HG03064 (cell line): ENCODE measurements around the gene SLC8A2.
"Not testable (repeated sequence)": the region's sequence is repeated elsewhere in the genome, so short reads cannot be mapped to it uniquely, and the experiment has no call there.

Source experiments
- ATAC-seq: cut with Tn5 transposase; IDR thresholded peaks from one replicate; pipeline ENCODE4 v1.9.1; 2021; ENCODE audit warnings: low read depth; ENCODE audit not compliant: unreplicated experiment

Gene SLC8A2

DNA sequence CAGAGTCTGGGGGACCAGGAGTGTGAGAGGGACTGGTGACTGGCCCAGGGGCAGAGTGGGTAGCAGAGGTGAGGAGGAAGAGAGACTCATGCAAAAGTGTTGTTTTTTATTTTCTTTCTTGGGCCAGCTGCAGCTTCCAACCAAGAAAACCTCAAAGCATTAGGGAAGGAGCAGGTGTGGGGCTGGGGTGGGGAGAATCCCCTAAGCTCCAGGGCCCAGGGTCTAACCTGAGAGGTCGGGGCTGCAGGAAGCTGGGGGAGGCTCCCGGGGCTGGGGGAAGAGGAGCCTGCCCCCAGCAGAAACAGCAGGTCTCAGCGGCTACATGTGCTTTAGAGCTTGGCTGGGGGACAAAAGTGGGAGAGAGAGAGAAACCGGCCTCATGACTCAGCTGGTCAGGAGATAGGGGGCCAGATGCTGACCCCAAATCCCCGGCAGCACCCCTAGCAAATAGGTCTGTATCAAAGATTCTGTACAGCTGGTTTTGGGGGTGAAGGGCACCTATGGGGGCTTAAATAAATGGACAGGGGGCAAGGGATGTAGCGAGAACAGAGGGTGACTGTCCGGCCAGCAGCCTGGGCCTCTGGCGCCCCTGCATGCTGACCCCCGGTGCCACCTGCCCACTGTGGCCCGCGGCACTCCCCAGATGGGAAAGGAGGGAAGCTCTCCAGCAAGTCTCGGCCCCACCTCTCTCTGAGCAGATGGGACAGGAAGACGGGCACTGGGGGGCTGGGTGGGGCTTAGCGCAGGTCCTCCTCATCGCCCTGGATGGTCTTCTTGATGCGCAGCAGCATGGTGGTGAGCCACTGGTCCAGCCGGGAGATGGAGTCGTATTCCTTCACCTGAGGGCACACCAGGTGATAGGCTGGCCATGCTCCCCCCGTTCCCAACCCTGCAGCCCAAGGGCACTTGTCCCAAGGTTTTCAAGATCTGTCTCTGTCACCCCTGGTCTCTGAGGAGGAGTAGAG, 16.1 kb upstream of the SLC8A2 start:
- no peak for ATAC-seq

DNA sequence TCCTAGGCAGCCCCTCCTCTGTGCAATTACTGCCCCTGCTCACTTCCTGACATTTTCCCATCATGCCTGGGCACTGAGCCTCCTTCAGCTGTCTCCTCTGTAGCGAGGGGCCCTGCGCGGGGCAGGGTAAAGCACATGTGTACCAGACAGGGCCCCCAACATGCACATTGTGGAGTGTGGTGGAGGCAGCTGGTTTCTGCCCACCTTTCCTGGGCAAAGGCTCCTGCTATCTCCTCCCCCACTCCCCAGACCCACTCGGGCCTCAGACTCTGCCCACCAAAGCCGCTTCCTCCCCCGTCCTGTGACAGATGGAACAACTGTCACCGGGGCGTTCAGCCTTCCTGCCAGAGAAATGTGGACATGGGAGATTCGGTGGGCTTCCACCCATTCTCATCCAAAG, 15.2 kb upstream of the SLC8A2 start:
- ATAC-seq = no peak

DNA sequence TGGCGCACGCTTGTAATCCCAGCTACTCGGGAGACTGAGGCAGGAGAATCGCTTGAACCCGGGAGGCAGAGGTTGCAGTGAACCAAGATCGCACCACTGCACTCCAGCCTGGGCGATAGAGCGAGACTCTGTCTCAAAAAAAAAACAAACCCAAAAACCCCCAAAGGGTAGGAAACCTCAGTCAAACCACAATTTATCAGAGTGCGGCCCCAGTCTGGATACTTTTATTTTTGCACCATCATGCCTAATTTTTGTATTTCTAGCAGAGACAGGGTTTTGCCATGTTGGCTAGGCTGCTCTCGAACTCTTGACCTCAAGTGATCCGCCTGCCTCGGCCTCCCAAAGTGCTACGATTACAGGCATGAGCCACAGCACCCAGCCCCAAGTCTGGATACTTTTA, 14.5 kb upstream of the SLC8A2 start:
- ATAC-seq = not testable (repeated sequence)

DNA sequence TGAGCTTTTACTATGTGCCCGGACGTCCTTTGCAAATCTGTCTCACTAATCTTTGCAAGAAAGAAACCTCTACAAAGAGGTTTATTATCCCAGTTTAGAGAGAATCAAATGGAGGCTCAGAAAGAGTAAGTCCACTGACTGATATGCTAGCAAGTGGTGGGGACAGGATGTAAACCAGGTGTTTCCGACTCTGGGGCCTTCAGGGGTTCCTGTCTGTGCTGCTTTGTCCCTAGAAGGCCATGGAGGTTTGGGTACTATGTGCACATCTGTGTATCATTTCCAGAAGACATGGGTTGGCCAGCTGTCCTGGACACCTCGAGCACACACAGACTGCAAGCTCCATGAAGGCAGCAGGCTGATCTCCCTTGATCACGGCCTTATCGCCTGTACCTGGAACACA, 13.5 kb upstream of the SLC8A2 start:
- no peak for ATAC-seq

DNA sequence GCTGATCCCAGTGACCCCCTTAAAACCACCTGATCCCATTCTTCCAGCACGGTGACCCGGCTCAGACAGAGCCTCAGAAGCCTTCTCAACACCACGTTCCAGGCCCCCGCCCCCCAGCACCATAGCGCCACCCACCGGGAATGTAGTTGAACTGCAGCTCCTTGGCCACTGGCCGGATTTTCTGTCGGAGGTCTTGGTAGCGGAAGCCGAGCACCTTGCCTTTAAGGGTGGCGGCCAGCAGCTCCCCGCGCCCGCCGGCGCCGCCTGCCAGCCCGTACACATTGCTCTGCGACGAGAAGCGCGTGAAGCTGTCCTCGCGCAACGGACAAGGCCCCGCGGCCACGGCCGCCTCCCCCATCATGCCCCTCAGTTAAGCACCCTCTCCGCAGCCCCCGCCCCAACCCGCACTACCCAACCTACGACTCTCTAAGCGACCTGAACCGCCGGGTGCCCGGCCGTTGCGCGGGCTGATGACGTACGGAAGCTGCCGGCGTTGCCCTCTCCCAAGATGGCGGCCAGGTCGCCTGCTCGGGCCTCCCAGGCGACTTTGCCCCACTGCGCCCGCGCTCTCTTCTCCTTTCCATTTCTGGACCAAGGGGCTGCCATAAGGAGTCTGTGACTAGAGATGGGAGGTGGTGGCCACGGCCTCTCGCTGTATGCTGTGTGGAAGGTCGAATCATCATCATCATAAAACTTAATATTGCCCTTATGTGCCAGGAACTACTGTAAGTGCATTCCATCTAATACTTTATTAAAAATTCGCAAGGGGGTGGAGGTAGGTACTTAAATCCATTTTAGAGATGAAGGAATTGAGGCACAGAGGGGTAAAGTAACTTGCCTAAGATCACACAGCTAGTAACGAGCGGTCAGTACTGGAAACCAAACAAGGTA, 12.4 kb upstream of the SLC8A2 start, which contains the start of gene KPTN:
Gene KPTN, minus strand, starts transcription at position 420 of the 891 bp plus-strand sequence. Its CDS starts 59 bp downstream, at position 361.
- no peak for ATAC-seq

DNA sequence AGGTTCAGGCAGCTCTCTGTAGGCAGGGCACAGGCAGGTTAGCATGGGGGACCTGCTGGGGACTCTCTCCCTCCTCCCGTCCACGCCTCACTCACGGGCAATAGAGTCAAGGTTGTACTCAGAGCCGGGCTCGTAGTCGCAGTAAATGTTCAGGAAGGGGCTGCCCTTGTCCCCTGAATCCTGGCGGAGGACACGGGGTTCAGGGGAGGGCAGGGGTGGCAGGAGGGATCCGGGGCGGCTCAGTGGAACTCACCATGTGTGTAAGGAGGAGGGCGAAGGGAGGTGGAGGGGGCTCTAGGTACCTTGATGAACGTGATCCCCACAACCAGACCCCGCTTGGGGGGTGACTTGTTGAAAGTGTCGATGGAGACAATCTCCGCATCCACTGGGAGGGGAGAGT, 11.5 kb upstream of the SLC8A2 start:
- ATAC-seq = no peak

DNA sequence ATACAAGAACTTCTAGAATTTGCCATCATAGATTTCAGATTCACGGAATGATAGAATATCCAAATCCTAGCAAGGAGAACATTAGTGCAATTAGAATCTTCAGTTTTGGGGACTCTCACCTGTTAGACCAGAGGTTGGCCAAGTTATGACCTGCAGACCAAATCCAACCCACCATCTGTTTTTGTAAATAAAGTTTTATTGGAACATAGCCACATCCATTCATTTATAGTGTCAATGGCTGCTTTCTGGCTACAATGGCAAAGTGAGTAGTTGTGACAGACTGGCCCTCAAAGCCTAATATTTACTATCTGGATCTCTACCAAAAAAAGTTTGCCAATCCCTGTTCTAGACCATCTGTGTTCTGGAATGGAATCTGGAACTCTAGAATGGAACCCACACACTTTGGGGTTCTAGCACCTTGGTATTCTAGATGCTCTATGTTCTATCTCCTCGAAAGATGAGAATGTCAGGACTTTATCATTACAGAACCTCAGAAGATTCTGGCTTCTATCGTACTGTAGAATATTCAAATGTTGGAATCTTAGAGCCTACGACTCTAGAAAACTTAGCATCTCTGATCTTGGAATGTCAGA, 9.9 kb upstream of the SLC8A2 start:
- ATAC-seq = no peak

DNA sequence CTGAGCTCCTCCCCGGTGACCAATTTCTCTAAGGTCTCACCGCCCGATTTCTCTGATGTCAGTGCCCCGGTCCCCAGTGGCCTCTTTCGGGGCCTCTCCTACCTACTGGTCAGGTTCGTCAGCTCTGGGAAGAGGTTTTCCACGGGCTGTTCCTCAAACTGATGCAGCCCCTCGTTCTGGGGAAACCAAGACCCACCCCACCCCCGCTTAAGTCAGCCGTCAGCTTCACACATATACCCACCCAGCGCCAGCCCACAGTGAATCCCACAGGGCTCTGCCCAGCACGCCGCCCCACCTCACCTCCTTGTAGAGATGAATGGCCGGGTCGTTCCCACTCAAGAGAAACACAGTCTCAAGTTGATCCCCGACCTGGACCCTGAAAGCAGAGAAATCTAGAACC, 9.0 kb upstream of the SLC8A2 start:
- ATAC-seq = no peak

DNA sequence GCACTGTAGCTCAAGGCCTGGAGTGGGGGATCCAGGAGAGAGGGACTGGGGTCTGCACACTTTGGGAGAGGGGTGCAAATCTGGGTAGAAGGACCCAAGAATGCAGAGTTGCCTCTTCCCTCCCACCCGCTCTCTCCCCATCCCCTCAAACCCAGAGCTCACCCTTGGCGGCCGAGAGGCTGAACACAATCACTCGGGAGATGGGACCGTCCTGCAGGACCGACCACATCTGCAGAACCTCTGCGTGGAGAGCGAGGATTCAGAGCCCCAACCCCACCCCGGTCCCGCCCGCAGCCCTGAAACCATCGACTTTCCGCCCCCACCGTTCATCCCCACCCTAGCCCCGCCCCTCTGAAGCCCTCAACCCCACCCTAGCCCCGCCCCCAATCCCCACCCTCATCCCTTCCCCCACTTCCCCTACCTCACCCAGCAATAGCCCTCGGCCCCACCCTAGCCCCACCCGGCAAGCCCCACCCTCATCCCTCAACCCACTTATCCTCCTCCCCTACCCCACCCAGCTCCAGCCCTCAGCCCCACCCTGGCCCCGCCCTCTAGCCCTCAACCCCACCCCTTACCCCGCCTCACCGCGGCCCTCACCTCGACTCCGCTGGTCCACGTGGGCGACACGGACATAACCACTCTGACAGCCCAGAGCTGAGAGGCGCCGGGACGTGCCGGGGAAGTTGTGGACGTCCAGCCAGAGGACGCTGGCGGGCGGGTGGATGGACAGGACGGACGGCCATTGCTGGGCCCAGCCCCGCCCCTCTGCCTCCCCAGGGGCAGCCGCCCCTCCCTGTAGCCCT, 8.2 kb upstream of the SLC8A2 start:
- no peak for ATAC-seq

DNA sequence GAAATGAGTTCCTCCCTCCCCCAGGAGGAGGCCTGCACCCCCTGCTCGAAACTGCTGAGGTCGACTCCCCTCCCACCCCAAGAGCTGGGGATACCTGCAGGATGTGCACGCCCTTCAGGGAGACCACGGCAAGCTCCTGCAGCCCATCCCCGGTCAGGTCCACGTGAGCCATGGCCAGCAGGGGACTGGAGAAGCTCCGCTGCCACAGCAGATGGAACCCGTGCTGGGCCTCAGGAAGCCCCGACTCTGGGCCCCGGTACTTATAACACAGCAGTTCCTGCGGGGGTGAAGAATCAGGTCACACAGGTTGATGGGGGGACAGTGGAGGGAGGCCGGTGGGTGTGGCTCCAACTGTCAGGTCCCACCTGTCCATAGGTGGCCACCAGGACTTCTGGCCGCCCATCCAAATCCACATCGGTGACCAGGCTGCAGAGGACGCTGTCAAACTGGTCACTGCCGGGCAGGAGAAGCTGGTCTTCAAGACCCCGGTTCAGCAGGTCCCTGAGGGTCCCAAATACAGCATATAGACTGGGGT, 4.8 kb upstream of the SLC8A2 start:
- no peak for ATAC-seq

DNA sequence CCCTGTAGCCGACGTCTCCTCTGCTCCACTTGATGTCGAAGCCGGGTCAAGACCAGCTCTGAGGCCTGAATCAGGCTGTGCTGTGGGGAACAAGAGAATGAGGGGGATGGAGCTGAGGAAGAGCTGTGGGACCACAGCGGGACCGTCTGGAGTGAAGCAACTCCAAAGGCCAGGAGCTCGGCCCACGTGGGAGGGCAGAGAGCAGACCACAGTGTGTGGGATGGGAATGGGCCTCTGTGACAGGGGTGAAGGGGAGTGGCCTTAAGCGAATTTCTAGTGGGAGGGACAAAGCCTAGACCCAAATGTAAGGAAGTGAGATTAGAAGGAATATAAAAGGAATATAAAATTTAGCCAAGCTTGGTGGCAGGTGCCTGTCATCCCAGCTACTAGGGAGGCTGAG, 3.8 kb upstream of the SLC8A2 start:
- no peak for ATAC-seq

DNA sequence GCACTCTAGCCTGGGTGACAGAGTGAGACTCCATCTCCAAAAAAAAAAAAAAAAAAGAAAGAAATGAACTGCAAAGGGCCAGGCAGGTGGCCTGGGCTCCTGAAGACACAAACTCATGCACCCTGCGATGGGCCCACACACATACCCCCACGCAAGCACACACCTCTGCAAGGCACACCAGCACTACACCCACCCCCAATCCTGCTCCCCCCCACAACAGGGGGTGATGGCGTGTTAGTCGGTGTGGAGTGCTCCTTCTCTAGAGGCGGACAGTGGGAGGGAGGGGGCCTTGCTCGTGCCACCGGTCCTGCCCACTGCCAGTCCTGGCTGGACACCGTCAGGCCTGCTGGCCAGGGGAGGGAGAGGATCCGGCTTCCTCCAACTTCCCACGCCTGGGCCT, 1.6 kb upstream of the SLC8A2 start:
- ATAC-seq = no peak

DNA sequence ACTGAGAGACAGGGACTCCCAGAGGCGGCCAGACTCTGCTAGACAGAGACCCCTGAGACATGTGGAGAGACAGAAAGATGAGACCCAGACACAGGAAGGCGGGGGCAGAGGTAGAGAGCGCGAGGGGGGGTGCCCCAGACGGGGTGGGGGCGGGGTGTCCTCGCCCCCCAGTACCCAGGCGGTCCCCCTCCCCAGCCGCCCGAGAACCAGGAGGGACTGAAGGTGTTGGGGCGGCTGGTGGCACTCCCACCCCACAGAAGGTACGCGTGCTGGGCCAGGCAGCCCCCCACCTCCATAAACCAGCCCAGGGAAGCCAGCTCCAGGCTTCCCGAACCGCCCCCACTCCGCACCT, 336 bp downstream of the SLC8A2 start:
- no peak for ATAC-seq

DNA sequence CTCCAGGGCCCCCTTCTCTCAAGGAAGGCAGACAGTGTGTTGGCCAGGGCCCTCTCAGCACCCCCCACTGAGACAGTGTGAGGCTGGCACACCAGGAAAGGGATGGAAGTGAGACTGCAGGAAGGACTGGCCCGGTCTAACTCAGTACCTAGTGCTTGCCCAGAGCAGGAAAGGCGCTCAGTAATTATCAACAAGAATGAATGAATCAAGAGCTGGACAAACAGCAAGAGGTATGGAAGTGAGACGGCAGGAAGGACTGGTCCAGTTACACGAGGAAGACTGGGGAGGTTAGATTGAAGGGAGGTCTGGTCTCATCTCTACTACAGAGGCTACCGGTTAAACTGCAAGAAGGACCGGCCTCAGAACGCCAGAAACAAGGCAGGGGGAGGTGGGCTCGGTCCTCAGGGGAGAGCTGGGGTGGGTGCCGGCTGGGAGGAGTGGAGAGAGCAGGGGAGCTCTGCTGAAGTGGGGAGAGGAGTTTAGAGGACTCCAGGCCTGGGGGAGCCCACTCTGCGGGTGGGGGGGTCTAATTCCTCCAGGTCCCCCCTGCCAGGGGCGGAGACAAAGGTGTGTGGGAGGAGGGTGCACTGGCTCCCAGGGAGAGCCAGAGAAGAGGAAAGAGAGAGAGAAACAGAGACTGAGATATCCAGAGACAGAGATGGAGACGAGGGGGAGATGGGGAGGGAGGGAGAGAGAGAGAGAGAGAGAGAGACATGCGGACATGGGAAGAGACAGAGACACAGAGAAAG, 1.1 kb downstream of the SLC8A2 start:
- no peak for ATAC-seq

DNA sequence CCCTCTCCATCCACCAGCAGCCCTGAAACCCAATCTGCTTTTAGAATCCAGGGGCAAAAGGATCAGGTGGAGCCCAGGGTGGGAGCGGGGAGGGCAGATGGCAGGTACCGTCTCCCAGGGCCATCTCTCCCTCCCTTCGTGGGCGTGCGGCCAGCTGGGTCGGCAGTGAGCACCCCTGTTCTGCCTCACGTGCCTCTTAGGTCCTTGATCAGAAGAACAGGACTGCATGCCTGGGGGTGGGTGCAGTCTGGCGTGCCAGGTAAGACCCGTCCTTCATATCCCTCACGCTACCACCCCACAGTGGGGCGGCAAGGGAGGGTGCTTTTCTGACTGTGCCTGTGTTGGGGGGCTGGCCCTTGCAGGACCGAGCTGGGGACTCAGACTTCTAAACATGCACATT, 2.0 kb downstream of the SLC8A2 start:
- ATAC-seq = no peak

DNA sequence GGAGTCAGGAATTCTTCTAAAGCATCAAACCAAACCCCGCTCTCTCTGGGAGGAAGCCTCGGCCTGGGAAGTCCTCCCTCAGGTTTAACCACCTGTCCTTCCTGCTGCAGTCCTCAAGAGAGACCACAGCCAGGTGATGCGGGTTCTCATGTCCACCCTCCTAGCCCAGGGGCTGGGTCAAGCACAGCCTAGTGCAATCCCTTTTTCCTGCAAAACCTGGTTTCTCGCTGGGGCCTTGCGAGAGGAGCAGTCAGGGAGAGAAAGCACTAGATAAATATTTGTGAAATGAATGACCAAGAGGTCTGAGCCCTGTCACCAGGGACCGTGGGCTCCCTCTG, 2.4 kb downstream of the SLC8A2 start:
- ATAC-seq = no peak

DNA sequence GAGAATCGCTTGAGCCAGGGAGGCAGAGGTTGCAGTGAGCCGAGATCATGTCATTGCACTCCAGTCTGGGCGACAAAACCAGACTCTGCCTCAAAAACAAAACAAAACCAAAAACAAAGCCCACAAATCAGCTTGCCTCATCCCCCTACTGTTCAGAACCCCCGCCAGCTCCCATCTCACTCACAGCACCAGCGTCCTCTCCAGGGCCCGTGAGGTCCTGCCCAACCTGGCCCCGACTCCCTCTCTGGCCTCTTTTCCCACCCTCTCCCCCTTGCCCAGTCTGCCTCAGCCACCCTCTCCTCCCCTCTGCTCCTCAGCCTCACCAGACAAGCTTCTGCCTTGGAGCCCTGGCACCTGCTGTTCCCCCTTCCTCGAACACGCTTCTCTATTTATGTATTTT, 3.8 kb downstream of the SLC8A2 start:
- ATAC-seq = no peak

DNA sequence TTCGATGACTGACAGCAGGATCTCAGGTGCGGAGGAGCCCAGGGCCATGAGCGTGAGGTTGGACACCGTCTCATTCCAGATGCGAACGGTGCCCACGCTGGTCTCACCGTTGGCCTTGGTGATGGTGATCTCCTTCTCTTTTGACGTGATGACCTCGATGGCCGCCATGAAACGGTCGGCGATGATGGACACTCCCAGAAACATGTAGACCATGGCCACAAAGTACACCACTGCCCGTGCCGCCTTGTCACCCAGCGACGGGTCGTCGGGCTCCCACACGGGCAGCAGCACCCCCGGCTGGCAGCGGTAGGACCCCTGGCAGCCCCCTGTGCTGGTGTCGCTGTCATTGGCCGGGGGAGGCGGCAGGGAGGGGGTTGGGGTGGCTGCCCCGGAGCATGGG, 5.7 kb downstream of the SLC8A2 start:
- no peak for ATAC-seq

DNA sequence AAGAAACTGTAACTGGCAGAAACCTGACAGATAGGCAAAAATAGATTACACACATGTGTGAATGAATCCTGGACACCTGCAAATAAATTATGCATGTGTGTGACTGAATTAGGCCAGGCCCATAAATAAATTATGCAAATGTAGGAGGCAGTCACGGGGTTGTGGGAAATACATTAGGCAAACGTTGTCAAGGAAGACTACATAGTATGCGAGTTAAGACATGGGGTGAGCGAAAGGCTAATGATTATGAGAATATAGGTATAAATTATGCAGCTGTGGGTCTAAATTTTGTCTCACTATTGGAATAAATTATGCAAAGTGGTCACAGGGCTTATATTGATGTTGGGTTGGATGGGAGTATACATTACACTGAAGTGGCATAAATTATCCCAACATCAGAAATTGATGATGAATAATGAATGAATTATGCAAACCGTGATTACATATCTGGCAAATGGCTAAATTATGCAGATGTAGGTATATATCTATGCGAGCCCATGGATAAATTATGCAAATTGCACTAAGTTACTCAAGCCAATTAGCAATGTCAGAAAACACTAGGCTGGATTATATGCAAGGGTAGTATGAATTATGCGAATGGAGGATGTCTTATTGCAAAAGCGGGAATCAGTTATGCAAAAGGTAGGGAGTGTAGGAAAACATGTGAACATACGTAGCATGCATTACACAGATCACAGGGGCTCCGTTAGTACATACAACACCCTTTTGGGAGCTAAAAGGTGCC, 6.8 kb downstream of the SLC8A2 start:
- ATAC-seq = no peak
